SK-N-SH (cell line): ENCODE data around the gene RELN.

ENCODE experiments used
- EP300 ChIP-seq, 2 experiments: IDR thresholded peaks; 2 replicates each; pipeline versions ENCODE4 v1.4.0 to v1.6.1; 2012; ENCODE audit warnings: borderline replicate concordance in 1 of 2, low read depth in 1 of 2, low read length in 1 of 2
- MAX ChIP-seq: IDR thresholded peaks from 2 replicates; pipeline ENCODE4 v1.4.0; 2012; ENCODE audit warnings: low read depth
- MXI1 ChIP-seq: IDR thresholded peaks from 2 replicates; pipeline ENCODE4 v1.6.1; 2012; ENCODE audit warnings: mild to moderate bottlenecking, low read depth, low read length, improper control_type of control experiment
- POLR2AphosphoS5 ChIP-seq: IDR thresholded peaks from 2 replicates; pipeline ENCODE4 v1.6.1; 2012; ENCODE audit warnings: low read depth, low read length
- RAD21 ChIP-seq: IDR thresholded peaks from 2 replicates; pipeline ENCODE4 v1.6.1; 2012; ENCODE audit warnings: mild to moderate bottlenecking, low read length
- RFX5 ChIP-seq: IDR thresholded peaks from 2 replicates; pipeline ENCODE4 v1.6.1; 2012; ENCODE audit warnings: mild to moderate bottlenecking, improper control_type of control experiment, low read length
- TAF1 ChIP-seq: IDR thresholded peaks from 2 replicates; pipeline ENCODE4 v1.6.1; 2012; ENCODE audit warnings: low read depth, mild to moderate bottlenecking, low read length, moderate library complexity, borderline replicate concordance
- TCF12 ChIP-seq: IDR thresholded peaks from 2 replicates; pipeline ENCODE4 v1.4.0; 2012
- USF2 ChIP-seq: fragments of 150-350 bp; IDR thresholded peaks from 2 replicates; pipeline ENCODE4 v1.6.1; 2017; ENCODE audit warnings: antibody characterized with exemption, low read length, low read depth, borderline replicate concordance
- ZBTB33 ChIP-seq: IDR thresholded peaks from 2 replicates; pipeline ENCODE4 v1.4.0; 2012; ENCODE audit warnings: low read depth, borderline replicate concordance
- TF ChIP-seq, protein P1 (sequence below): fragments of 200-600 bp; sonication (generic); IDR thresholded peaks from 2 replicates; pipeline ENCODE4 v1.6.1; 2017; ENCODE audit warnings: antibody characterized with exemption, mild to moderate bottlenecking, moderate library complexity
- TF ChIP-seq, protein P2 (sequence below): IDR thresholded peaks from 2 replicates; pipeline ENCODE4 v1.4.0; 2012; ENCODE audit warnings: low read depth, borderline replicate concordance

DNA sequence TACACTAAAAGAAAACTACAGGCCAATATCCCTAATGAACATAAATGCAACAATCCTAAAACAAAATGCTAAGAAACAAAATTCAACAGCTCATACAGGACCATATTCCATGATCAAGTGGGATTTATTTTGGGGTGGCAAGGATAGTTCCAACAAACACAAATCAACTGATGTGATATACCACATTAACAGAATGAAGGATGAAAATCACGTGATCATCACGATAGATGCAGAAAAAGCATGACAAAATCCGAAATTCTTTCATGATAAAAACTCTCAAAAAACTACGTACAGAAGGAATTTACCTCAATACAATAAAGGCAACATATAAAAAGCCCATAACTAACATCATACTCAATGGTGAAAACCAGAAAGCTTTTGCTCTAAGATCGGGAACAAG, 124.0 kb downstream of the RELN start:
- TF ChIP-seq RAD21: no peak
- TF ChIP-seq, protein P1, sequence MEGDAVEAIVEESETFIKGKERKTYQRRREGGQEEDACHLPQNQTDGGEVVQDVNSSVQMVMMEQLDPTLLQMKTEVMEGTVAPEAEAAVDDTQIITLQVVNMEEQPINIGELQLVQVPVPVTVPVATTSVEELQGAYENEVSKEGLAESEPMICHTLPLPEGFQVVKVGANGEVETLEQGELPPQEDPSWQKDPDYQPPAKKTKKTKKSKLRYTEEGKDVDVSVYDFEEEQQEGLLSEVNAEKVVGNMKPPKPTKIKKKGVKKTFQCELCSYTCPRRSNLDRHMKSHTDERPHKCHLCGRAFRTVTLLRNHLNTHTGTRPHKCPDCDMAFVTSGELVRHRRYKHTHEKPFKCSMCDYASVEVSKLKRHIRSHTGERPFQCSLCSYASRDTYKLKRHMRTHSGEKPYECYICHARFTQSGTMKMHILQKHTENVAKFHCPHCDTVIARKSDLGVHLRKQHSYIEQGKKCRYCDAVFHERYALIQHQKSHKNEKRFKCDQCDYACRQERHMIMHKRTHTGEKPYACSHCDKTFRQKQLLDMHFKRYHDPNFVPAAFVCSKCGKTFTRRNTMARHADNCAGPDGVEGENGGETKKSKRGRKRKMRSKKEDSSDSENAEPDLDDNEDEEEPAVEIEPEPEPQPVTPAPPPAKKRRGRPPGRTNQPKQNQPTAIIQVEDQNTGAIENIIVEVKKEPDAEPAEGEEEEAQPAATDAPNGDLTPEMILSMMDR: no peak
- TF ChIP-seq ZBTB33: no peak
- TF ChIP-seq, protein P2, sequence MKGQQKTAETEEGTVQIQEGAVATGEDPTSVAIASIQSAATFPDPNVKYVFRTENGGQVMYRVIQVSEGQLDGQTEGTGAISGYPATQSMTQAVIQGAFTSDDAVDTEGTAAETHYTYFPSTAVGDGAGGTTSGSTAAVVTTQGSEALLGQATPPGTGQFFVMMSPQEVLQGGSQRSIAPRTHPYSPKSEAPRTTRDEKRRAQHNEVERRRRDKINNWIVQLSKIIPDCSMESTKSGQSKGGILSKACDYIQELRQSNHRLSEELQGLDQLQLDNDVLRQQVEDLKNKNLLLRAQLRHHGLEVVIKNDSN: no peak
- TF ChIP-seq TAF1: no peak
- TF ChIP-seq MXI1: no peak
- TF ChIP-seq MAX: no peak
- TF ChIP-seq EP300 (IDR thresholded peaks at IDR 0.05; ENCODE audit: borderline replicate concordance in 1 of 2, low read depth in 1 of 2, low read length in 1 of 2): no peak
- no peak for TF ChIP-seq RFX5
- TF ChIP-seq TCF12: no peak
- no peak for TF ChIP-seq USF2
- no peak for TF ChIP-seq POLR2AphosphoS5
